GM12892 (cell line): ENCODE data around the gene EGFR.

Source experiments
- DNase-seq: peaks from one replicate; pipeline ENCODE4 v3.0.0; 2011; ENCODE audit not compliant: insufficient read length
- FAIRE-seq: peaks from 2 replicates; lab custom pipeline; 2011; peaks lifted over from hg19 to GRCh38; lab: Jason Lieb, UNC
- POLR2A ChIP-seq: IDR thresholded peaks from 2 replicates; pipeline ENCODE4 v1.6.1; 2011; ENCODE audit warnings: low read depth, low read length, control low read depth
- POLR2AphosphoS5 ChIP-seq: IDR thresholded peaks from 2 replicates; pipeline ENCODE4 v1.6.1; 2011; ENCODE audit warnings: low read depth, low read length, control low read depth
- TAF1 ChIP-seq: IDR thresholded peaks from 2 replicates; pipeline ENCODE4 v1.6.1; 2011; ENCODE audit warnings: low read depth, mild to moderate bottlenecking, control low read depth, low read length, borderline replicate concordance

EGFR gene

DNA sequence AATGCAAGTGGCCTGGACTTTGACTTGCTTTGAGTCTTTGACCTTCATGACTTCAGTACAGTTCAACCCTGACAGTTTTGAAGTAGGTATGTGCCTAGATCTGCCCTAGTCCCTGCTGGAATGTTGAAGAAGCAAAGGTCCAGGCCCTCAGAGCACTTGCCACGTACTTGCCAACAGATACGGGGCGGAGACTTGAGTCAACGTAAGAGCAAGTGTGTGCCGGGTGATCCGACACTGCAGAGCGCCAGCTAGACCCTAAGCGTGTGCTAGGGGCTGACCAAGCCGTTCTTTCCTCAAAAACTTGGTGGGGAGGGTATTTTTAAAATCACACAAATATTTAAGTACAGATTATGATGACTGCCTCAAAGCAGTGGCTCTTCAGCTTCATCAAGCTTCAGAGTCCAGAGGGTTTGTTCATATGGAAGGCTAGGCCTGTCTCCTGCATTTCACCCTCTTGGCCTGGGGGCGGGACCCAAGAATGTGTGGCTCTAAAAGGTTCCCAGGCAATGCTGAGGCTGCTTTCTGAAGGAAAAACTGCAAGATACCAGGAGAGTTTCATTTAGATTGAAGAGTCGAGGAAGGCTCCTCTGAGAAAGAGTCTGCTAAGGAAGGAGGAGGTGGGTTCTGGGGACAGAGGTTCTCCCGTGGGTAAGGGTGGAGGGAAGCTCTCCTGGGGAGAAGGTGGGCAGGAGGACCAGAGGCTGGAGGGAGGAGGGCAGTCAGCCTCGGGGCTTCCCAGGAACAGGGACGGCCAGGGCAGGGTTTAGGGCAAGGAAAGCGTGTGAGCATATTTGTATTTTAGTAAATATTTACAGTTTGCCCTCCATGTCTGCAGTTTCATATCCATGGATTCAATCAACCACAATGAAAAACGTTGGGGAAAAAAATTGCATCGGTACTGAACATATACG is 160.3 kb downstream of the EGFR start:
- FAIRE-seq (no peak), DNase-seq (no peak)
- TF ChIP-seq POLR2AphosphoS5 (no peak), POLR2A (no peak), TAF1 (no peak)

DNA sequence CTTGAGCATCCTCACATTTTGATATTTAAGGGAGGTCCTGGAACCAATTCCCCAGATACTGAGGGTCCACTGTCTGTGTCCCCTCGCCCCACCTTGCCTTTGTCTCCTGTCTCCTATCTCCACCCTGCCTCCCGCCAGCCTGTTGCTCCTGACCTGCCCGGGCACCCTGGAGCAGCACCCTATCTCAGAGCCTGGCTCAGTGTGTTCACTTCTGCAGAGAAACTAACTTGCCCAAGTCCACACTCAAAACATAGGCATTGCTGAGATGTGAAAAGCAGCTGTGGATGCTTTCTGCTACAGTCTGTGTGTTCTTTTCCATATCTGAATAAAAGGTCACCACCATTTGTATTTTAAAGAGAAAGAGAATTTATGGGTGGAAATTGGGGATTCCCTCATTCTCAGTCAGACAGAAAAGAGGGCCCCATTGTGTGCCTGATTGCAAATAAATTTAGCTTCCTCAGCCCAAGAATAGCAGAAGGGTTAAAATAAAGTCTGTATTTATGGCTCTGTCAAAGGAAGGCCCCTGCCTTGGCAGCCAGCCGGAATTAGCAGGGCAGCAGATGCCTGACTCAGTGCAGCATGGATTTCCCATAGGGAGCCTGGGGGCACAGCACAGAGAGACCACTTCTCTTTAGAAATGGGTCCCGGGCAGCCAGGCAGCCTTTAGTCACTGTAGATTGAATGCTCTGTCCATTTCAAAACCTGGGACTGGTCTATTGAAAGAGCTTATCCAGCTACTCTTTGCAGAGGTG is 161.3 kb downstream of the EGFR start:
- no peak for DNase-seq
- TF ChIP-seq TAF1 (no peak), POLR2A (no peak), POLR2AphosphoS5 (no peak)
- no peak for FAIRE-seq

DNA sequence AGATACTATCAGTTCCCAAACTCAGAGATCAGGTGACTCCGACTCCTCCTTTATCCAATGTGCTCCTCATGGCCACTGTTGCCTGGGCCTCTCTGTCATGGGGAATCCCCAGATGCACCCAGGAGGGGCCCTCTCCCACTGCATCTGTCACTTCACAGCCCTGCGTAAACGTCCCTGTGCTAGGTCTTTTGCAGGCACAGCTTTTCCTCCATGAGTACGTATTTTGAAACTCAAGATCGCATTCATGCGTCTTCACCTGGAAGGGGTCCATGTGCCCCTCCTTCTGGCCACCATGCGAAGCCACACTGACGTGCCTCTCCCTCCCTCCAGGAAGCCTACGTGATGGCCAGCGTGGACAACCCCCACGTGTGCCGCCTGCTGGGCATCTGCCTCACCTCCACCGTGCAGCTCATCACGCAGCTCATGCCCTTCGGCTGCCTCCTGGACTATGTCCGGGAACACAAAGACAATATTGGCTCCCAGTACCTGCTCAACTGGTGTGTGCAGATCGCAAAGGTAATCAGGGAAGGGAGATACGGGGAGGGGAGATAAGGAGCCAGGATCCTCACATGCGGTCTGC is 162.2 kb downstream of the EGFR start:
- FAIRE-seq (no peak), DNase-seq (no peak)
- no peak for TF ChIP-seq POLR2A
- no peak for TF ChIP-seq TAF1
- no peak for TF ChIP-seq POLR2AphosphoS5

DNA sequence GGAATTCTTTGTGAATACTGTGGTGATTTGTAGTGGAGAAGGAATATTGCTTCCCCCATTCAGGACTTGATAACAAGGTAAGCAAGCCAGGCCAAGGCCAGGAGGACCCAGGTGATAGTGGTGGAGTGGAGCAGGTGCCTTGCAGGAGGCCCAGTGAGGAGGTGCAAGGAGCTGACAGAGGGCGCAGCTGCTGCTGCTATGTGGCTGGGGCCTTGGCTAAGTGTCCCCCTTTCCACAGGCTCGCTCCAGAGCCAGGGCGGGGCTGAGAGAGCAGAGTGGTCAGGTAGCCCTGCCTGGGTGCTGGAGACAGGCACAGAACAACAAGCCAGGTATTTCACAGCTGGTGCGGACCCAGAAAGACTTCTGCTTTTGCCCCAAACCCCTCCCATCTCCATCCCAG is 162.9 kb downstream of the EGFR start:
- FAIRE-seq (no peak), DNase-seq (no peak)
- TF ChIP-seq POLR2AphosphoS5 = no peak
- no peak for TF ChIP-seq POLR2A
- TF ChIP-seq TAF1 = no peak

GRCh38 chr7:55183897-55184296 is 165.1 kb downstream of the EGFR start:
- DNase-seq (no peak), FAIRE-seq (no peak)
- TF ChIP-seq POLR2AphosphoS5 (no peak), TAF1 (no peak), POLR2A (no peak)

DNA sequence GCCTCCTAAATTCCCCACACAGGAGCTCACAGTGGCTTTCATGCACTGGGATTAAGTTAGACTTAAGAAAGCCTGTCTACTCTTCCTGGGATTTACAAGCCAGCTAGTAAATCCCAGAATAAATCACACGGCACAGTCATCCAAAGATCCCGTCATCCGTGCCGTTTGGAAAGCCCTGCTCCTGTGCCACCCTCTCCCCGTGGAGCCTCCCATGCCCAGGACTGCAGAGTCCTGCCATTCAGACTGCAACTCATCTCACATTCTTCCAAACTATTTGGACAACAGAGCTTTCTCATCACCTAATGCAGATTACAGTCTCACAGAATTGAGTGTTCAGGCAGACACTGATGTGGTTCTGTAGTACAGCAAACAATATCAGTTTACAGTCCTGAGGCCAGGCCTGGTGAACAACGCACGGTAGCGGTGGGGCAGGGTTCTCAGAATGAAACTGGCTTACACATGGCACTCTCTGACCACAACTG is 166.5 kb downstream of the EGFR start:
- TF ChIP-seq TAF1 (no peak), POLR2A (no peak), POLR2AphosphoS5 (no peak)
- FAIRE-seq (no peak), DNase-seq (no peak)

- FAIRE-seq (no peak), DNase-seq (no peak)
Observed at GRCh38 chr7:55185941-55186609, 167.3 kb downstream of the EGFR start.

GRCh38 chr7:55187701-55188491 is 169.1 kb downstream of the EGFR start:
- TF ChIP-seq TAF1 (no peak), POLR2A (no peak), POLR2AphosphoS5 (no peak)
- FAIRE-seq = no peak
- DNase-seq = no peak

More at GRCh38 chr7:55185941-55186609, 167.3 kb downstream of the EGFR start:
- TF ChIP-seq POLR2A = no peak

GRCh38 chr7:55188590-55189138 is 169.8 kb downstream of the EGFR start:
- FAIRE-seq = no peak
- no peak for DNase-seq
- TF ChIP-seq TAF1 (no peak), POLR2A (no peak), POLR2AphosphoS5 (no peak)
